Caco-2 (cell line): ENCODE data around the gene NTNG1. TPM values are rescaled to one million over a fixed set of nuclear protein-coding genes. Genes with fewer than 3 reads are reported as not detected.

ENCODE experiments used
- BruUV-seq: library from RNA; stranded (reverse); fragments of 400-500 nt; replicated peaks from 2 replicates; lab custom pipeline; 2021; lab: Mats Ljungman, UMichigan
- CTCF ChIA-PET: fragments of 300-600 bp; sonication (Branson Sonifier 250); formaldehyde crosslinking; loops from one replicate; lab custom pipeline; 2022; ENCODE audit warnings: antibody characterized with exemption; lab: Charles Lee
- POLR2A ChIA-PET: fragments of 300-600 bp; sonication (Branson Sonifier 250); formaldehyde crosslinking; loops from one replicate; lab custom pipeline; 2022; ENCODE audit warnings: antibody characterized with exemption; lab: Charles Lee
- DNase-seq, 2 experiments: peaks; one replicate each; pipeline versions ENCODE4 v3.0.0 to v3.0.0-alpha.2; 2020 to 2022
- H3K27me3 ChIP-seq: replicated peaks from 2 replicates; pipeline ENCODE4 v1.6.0; 2011; ENCODE audit warnings: low read length; ENCODE audit not compliant: control insufficient read depth, insufficient read depth
- H3K36me3 ChIP-seq: 2 replicates; pipeline ENCODE4 v1.5.1; 2011; ENCODE audit warnings: low read length; ENCODE audit not compliant: control insufficient read depth, insufficient read depth
- H3K4me1 ChIP-seq: fragments of 250-450 bp; sonication (Bioruptor Pico); 2 replicates; pipeline ENCODE4 v1.5.1; 2020; ENCODE audit warnings: mild to moderate bottlenecking
- H3K4me3 ChIP-seq: 2 replicates; pipeline ENCODE4 v1.5.1; 2011; ENCODE audit warnings: low read depth, mild to moderate bottlenecking, control low read depth, low read length
- H3K9me3 ChIP-seq: fragments of 250-450 bp; sonication (Bioruptor Pico); 2 replicates; pipeline ENCODE4 v1.5.1; 2020; ENCODE audit warnings: mild to moderate bottlenecking, moderate library complexity
- H3K27ac Mint-ChIP-seq: one replicate; pipeline ENCODE4 v1.8.0; 2022; ENCODE audit warnings: mixed read lengths; ENCODE audit not compliant: unreplicated experiment
- H3K27me3 Mint-ChIP-seq: one replicate; pipeline ENCODE4 v1.8.0; 2022; ENCODE audit warnings: mixed read lengths; ENCODE audit not compliant: insufficient read depth, unreplicated experiment
- H3K36me3 Mint-ChIP-seq: one replicate; pipeline ENCODE4 v1.8.0; 2022; ENCODE audit warnings: mild to moderate bottlenecking, mixed read lengths; ENCODE audit not compliant: insufficient read depth, unreplicated experiment
- H3K4me1 Mint-ChIP-seq: one replicate; pipeline ENCODE4 v1.8.0; 2022; ENCODE audit warnings: low read depth, mixed read lengths; ENCODE audit not compliant: unreplicated experiment
- H3K4me3 Mint-ChIP-seq: one replicate; pipeline ENCODE4 v1.8.0; 2022; ENCODE audit warnings: mild to moderate bottlenecking, moderate library complexity, mixed read lengths; ENCODE audit not compliant: unreplicated experiment
- H3K9me3 Mint-ChIP-seq: one replicate; pipeline ENCODE4 v1.8.0; 2022; ENCODE audit warnings: mixed read lengths; ENCODE audit not compliant: unreplicated experiment
- intact Hi-C: fragments of 100-400 bp; cut with micrococcal nuclease; formaldehyde crosslinking; loops from one replicate; pipeline ENCODE4 v1.10.0; 2022; ENCODE audit not compliant: unreplicated experiment
- total RNA-seq: library from RNA; stranded (reverse); gene quantifications from 2 replicates; pipeline ENCODE4 v1.2.3, GENCODE V29; 2022
- TF ChIP-seq, protein P1 (sequence below), 2 experiments: fragments of 200-600 bp in 1 of 2; IDR thresholded peaks; 1 replicate in 1 of 2; 2 replicates in 1 of 2; pipeline versions ENCODE4 v1.5.1 to v1.8.0; 2011 to 2022; ENCODE audit warnings: antibody characterized with exemption in 1 of 2, control low read depth in 1 of 2, inconsistent platforms in 1 of 2, low read depth in 1 of 2, low read length in 1 of 2, mild to moderate bottlenecking in 1 of 2, moderate library complexity in 1 of 2; ENCODE audit not compliant: insufficient read depth in 1 of 2, severe bottlenecking in 1 of 2, unreplicated experiment in 1 of 2

Gene NTNG1
- total RNA-seq, 1 experiment from 2014 or later = not detected

DNA sequence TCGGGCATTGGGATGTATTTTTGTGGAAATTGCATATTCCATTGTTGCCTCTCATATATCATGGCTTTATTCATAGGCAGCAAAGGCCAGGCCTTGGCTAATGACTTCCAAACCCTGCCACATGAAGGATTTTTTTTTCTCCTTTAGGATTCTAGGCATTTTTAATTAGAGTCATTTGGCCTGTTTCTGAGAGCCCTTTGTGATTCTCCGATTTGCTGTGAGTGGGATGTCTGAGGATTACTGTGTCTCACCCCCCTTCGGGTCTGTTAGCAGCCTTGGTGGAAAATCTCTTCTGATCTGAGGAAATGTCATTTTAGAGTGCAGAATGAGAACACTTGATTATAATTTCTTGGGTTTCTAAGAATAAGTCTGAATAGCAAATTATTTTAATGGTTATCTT lies 253.5 kb downstream of the NTNG1 start:
- no TSS peak for BruUV-seq
- no peak overlapping the region for H3K4me3 Mint-ChIP-seq
- H3K27ac Mint-ChIP-seq = no peak overlapping the region
- H3K27me3 Mint-ChIP-seq = peaks cover 4% of the 10 kb centered on the region
- Histone ChIP-seq H3K4me3 (no peak overlapping the region), H3K9me3 (no peaks in the 10 kb centered on the region), H3K4me1 (no peaks in the 10 kb centered on the region), H3K36me3 (no peaks in the 10 kb centered on the region), H3K27me3 (no peaks in the 10 kb centered on the region)
- intact Hi-C loops = no loop called here
- no peaks in the 10 kb centered on the region for H3K9me3 Mint-ChIP-seq
- H3K36me3 Mint-ChIP-seq = no peaks in the 10 kb centered on the region
- TF ChIP-seq, protein P1, sequence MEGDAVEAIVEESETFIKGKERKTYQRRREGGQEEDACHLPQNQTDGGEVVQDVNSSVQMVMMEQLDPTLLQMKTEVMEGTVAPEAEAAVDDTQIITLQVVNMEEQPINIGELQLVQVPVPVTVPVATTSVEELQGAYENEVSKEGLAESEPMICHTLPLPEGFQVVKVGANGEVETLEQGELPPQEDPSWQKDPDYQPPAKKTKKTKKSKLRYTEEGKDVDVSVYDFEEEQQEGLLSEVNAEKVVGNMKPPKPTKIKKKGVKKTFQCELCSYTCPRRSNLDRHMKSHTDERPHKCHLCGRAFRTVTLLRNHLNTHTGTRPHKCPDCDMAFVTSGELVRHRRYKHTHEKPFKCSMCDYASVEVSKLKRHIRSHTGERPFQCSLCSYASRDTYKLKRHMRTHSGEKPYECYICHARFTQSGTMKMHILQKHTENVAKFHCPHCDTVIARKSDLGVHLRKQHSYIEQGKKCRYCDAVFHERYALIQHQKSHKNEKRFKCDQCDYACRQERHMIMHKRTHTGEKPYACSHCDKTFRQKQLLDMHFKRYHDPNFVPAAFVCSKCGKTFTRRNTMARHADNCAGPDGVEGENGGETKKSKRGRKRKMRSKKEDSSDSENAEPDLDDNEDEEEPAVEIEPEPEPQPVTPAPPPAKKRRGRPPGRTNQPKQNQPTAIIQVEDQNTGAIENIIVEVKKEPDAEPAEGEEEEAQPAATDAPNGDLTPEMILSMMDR (IDR thresholded peaks at IDR 0.05; ENCODE audit: insufficient read depth in 1 of 2, low read depth in 1 of 2, low read length in 1 of 2, severe bottlenecking in 1 of 2, unreplicated experiment in 1 of 2) = no peak
- ChIA-PET CTCF (no interaction called here), POLR2A (no interaction called here)
- no peaks in the 10 kb centered on the region for H3K4me1 Mint-ChIP-seq
- no peak for DNase-seq

DNA sequence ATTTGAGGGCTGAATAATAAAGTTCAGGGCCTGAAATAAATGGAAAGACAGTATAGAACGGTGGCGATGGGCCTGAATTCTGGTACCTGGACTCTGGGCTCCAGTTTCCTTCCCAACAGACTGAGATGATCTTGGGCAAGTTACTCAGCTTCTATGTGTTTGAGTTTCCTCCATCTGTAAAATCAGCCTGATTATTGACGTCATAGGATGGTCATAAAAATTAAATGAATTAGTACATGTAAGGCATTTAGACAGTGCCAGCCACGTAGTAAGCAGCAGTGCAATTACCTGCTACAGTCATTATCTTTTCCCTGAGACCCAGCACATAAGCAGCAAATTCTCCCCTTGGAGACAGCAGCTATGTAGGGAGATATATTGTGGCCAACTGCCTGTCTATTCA lies 260.9 kb downstream of the NTNG1 start:
- Mint-ChIP-seq H3K27me3 (no peaks in the 10 kb centered on the region), H3K9me3 (no peaks in the 10 kb centered on the region), H3K36me3 (no peaks in the 10 kb centered on the region), H3K27ac (no peak overlapping the region), H3K4me1 (no peaks in the 10 kb centered on the region), H3K4me3 (no peak overlapping the region)
- H3K4me3 ChIP-seq = no peak overlapping the region
- intact Hi-C loops = no loop called here
- BruUV-seq = no TSS peak
- no peaks in the 10 kb centered on the region for H3K4me1 ChIP-seq
- CTCF ChIA-PET = no interaction called here
- TF ChIP-seq, protein P1 (IDR thresholded peaks at IDR 0.05; ENCODE audit: insufficient read depth in 1 of 2, low read depth in 1 of 2, low read length in 1 of 2, severe bottlenecking in 1 of 2, unreplicated experiment in 1 of 2) = no peak
- H3K27me3 ChIP-seq = no peaks in the 10 kb centered on the region
- DNase-seq = no peak
- H3K36me3 ChIP-seq = no peaks in the 10 kb centered on the region
- no peaks in the 10 kb centered on the region for H3K9me3 ChIP-seq
- POLR2A ChIA-PET = no interaction called here

- BruUV-seq = no TSS peak
- Mint-ChIP-seq H3K4me3 (no peak overlapping the region), H3K9me3 (no peaks in the 10 kb centered on the region), H3K27ac (no peak overlapping the region), H3K27me3 (no peaks in the 10 kb centered on the region), H3K4me1 (no peaks in the 10 kb centered on the region), H3K36me3 (no peaks in the 10 kb centered on the region)
- TF ChIP-seq, protein P1 (IDR thresholded peaks at IDR 0.05; ENCODE audit: insufficient read depth in 1 of 2, low read depth in 1 of 2, low read length in 1 of 2, severe bottlenecking in 1 of 2, unreplicated experiment in 1 of 2) = no peak
- no peaks in the 10 kb centered on the region for H3K36me3 ChIP-seq
- DNase-seq = no peak
- no peaks in the 10 kb centered on the region for H3K27me3 ChIP-seq
- no peak overlapping the region for H3K4me3 ChIP-seq
- intact Hi-C loops = no loop called here
- H3K9me3 ChIP-seq = no peaks in the 10 kb centered on the region
- CTCF ChIA-PET = no interaction called here
- no peaks in the 10 kb centered on the region for H3K4me1 ChIP-seq
- POLR2A ChIA-PET = no interaction called here
These were observed 263.9 kb downstream of the NTNG1 start for GRCh38 chr1:107404756-107405155.
